HepG2 (cell line): ENCODE results near the gene RRP9. TPM values are rescaled to one million over a fixed set of nuclear protein-coding genes. Genes with fewer than 3 reads are reported as not detected.

Source experiments
- AFF4 ChIP-seq: sonication (generic); formaldehyde crosslinking; IDR thresholded peaks from 2 replicates; pipeline ENCODE4 v1.4.0; 2020; ENCODE audit warnings: missing genetic modification reagents
- CSRNP2 ChIP-seq: sonication (generic); formaldehyde crosslinking; conservative IDR thresholded peaks from 2 replicates; pipeline ENCODE4 v1.8.0; 2022; ENCODE audit warnings: low read depth, missing genetic modification reagents
- KDM5B ChIP-seq: sonication (generic); formaldehyde crosslinking; IDR thresholded peaks from 2 replicates; pipeline ENCODE4 v1.4.0; 2020; ENCODE audit warnings: missing genetic modification reagents, mild to moderate bottlenecking, borderline replicate concordance
- KLF13 ChIP-seq: sonication (generic); formaldehyde crosslinking; IDR thresholded peaks from 2 replicates; pipeline ENCODE4 v1.4.0; 2020; ENCODE audit warnings: mild to moderate bottlenecking, missing genetic modification reagents
- LBX2 ChIP-seq: sonication (generic); formaldehyde crosslinking; IDR thresholded peaks from 2 replicates; pipeline ENCODE4 v1.5.0; 2020; ENCODE audit warnings: missing genetic modification reagents, mild to moderate bottlenecking, borderline replicate concordance
- MAFG ChIP-seq: sonication (generic); formaldehyde crosslinking; IDR thresholded peaks from 2 replicates; pipeline ENCODE4 v1.5.1; 2020; ENCODE audit warnings: mild to moderate bottlenecking, missing genetic modification reagents
- MNT ChIP-seq: fragments of 450-650 bp; IDR thresholded peaks from 2 replicates; pipeline ENCODE4 v1.6.1; 2016
- TEF ChIP-seq: sonication (generic); formaldehyde crosslinking; IDR thresholded peaks from 2 replicates; pipeline ENCODE4 v1.5.0; 2020; ENCODE audit warnings: missing genetic modification reagents
- XBP1 ChIP-seq: sonication (generic); formaldehyde crosslinking; IDR thresholded peaks from 2 replicates; pipeline ENCODE4 v1.5.0; 2020; ENCODE audit warnings: missing genetic modification reagents
- ZBTB2 ChIP-seq: sonication (generic); formaldehyde crosslinking; IDR thresholded peaks from 2 replicates; pipeline ENCODE4 v1.8.0; 2022; ENCODE audit warnings: low read depth, missing genetic modification reagents
- ZMAT3 ChIP-seq: sonication (generic); formaldehyde crosslinking; conservative IDR thresholded peaks from 2 replicates; pipeline ENCODE4 v1.7.0; 2021; ENCODE audit warnings: missing genetic modification reagents
- ZNF414 ChIP-seq: sonication (generic); formaldehyde crosslinking; IDR thresholded peaks from 2 replicates; pipeline ENCODE4 v1.5.0; 2020; ENCODE audit warnings: missing genetic modification reagents
- ZNF564 ChIP-seq: sonication (generic); formaldehyde crosslinking; IDR thresholded peaks from 2 replicates; pipeline ENCODE4 v1.8.1; 2023; ENCODE audit warnings: mild to moderate bottlenecking, missing genetic modification reagents
- polyA plus RNA-seq, 8 experiments: library from polyadenylated mRNA; depleted of rRNA in 3 of 8; stranded (reverse) in 7 of 8; unstranded in 1 of 8; fragments of >200 nt; fragmentation: Illumina TruSeq in 4 of 8; extraction: Trizol in 4 of 8; gene quantifications; 2 replicates each; pipeline versions ENCODE4 v1.2.1 to v1.2.3, GENCODE V29; 2011 to 2016; ENCODE audit warnings: low read depth in 4 of 8, missing spikeins in 1 of 8, mixed read lengths in 1 of 8; ENCODE audit not compliant: insufficient read depth in 1 of 8
- total RNA-seq, 5 experiments: library from RNA; depleted of rRNA; stranded (reverse); fragments of >200 nt; fragmentation: Illumina TruSeq; extraction: Trizol; gene quantifications; 2 replicates each; pipeline ENCODE4 v1.2.3, GENCODE V29; 2016; ENCODE audit warnings: low read depth in 1 of 5

The RRP9 gene
- total and polyA plus RNA-seq, 2 of the 13 experiments (the other 11 are each of a cell fraction or from before 2014, with no cell fraction given): 14.8 to 44.0 TPM

- TF ChIP-seq CSRNP2 (CRISPR knock-in tag) (0 out of 2 replicates have a peak, but pooled peaks have one; percentile 11), ZNF414 (CRISPR knock-in tag) (peak; percentile 4; the same call in 1 of the 2 replicates), MAFG (CRISPR knock-in tag) (no peak), KDM5B (CRISPR knock-in tag) (no peak; the same call in none of the 2 replicates), MNT (peak; percentile 88), LBX2 (CRISPR knock-in tag) (peak; percentile 22; the same call in 1 of the 2 replicates), AFF4 (CRISPR knock-in tag) (no peak), TEF (CRISPR knock-in tag) (no peak), KLF13 (CRISPR knock-in tag) (peak; percentile 98), ZNF564 (peak; percentile 85), XBP1 (CRISPR knock-in tag) (no peak), ZBTB2 (CRISPR knock-in tag) (peak; percentile 98), ZMAT3 (CRISPR knock-in tag) (peak; percentile 89; the same call in 1 of the 2 replicates)
Measured at GRCh38 chr3:51982838-51983577, 41.3 kb upstream of the RRP9 start, which contains the start of gene ACY1 (continued).
